ENCODE data around the gene TAS1R1. TPM values are rescaled to one million over a fixed set of nuclear protein-coding genes. Genes with fewer than 3 reads are reported as not detected.
A peak's percentile ranks its signal among the peaks of the same experiment; 100 is the strongest.

TAS1R1 gene
- total and polyA plus RNA-seq, 2 experiments from 2014 or later, result 0.17 TPM; not detected in 1

GRCh38 chr1:6585081-6585722 lies 30.1 kb downstream of the TAS1R1 start:
- no peak for TF ChIP-seq CTCF (IDR thresholded peaks at IDR 0.05; ENCODE audit: low read depth, low read length)
- Histone ChIP-seq H3K4me3 (no peak overlapping the region), H3K4me1 (ENCODE audit: low read depth) (peaks cover 14% of the 10 kb centered on the region), H3K27me3 (no peaks in the 10 kb centered on the region), H3K27ac (peak overlapping the region; percentile 51), H3K36me3 (peaks cover 26% of the 10 kb centered on the region), H3K9me3 (ENCODE audit: low read depth) (no peaks in the 10 kb centered on the region)
- DNase-seq (ENCODE audit: low read depth in 1 of 2, low spot score in 1 of 2), result no peak

- no peak for TF ChIP-seq CTCF (IDR thresholded peaks at IDR 0.05; ENCODE audit: low read depth, low read length)
- Histone ChIP-seq H3K4me3 (no peak overlapping the region), H3K36me3 (peaks cover 32% of the 10 kb centered on the region), H3K9me3 (ENCODE audit: low read depth) (no peaks in the 10 kb centered on the region), H3K4me1 (ENCODE audit: low read depth) (peaks cover 10% of the 10 kb centered on the region), H3K27me3 (no peaks in the 10 kb centered on the region), H3K27ac (peak overlapping the region; percentile 51)
- DNase-seq (ENCODE audit: low read depth in 1 of 2, low spot score in 1 of 2), result no peak
These were observed 30.7 kb downstream of the TAS1R1 start for GRCh38 chr1:6585841-6586240.

- H3K36me3 ChIP-seq, result peaks cover 36% of the 10 kb centered on the region
- H3K27ac ChIP-seq, result peak overlapping the region; percentile 51
- H3K9me3 ChIP-seq (ENCODE audit: low read depth), result no peaks in the 10 kb centered on the region
- peaks cover 4% of the 10 kb centered on the region for H3K4me1 ChIP-seq (ENCODE audit: low read depth)
- H3K27me3 ChIP-seq, result no peaks in the 10 kb centered on the region
- no peak for DNase-seq (ENCODE audit: low read depth in 1 of 2, low spot score in 1 of 2)
- no peak overlapping the region for H3K4me3 ChIP-seq
- TF ChIP-seq CTCF (IDR thresholded peaks at IDR 0.05; ENCODE audit: low read depth, low read length), result no peak
These were observed 31.3 kb downstream of the TAS1R1 start for GRCh38 chr1:6586404-6586816.

- H3K36me3 ChIP-seq, result peaks cover 36% of the 10 kb centered on the region
- no peaks in the 10 kb centered on the region for H3K9me3 ChIP-seq (ENCODE audit: low read depth)
- H3K27me3 ChIP-seq, result no peaks in the 10 kb centered on the region
- TF ChIP-seq CTCF (IDR thresholded peaks at IDR 0.05; ENCODE audit: low read depth, low read length), result no peak
- H3K4me1 ChIP-seq (ENCODE audit: low read depth), result no peaks in the 10 kb centered on the region
- peak overlapping the region; percentile 38 for H3K27ac ChIP-seq
- DNase-seq (ENCODE audit: low read depth in 1 of 2, low spot score in 1 of 2), result no peak
- no peak overlapping the region for H3K4me3 ChIP-seq
These were observed 32.3 kb downstream of the TAS1R1 start for GRCh38 chr1:6587261-6588005.

- H3K4me1 ChIP-seq (ENCODE audit: low read depth), result no peaks in the 10 kb centered on the region
- H3K36me3 ChIP-seq, result peaks cover 45% of the 10 kb centered on the region
- no peaks in the 10 kb centered on the region for H3K27me3 ChIP-seq
- no peak for TF ChIP-seq CTCF (IDR thresholded peaks at IDR 0.05; ENCODE audit: low read depth, low read length)
- DNase-seq (ENCODE audit: low read depth in 1 of 2, low spot score in 1 of 2), result no peak
- H3K27ac ChIP-seq, result peak overlapping the region; percentile 38
- H3K4me3 ChIP-seq, result no peak overlapping the region
- no peaks in the 10 kb centered on the region for H3K9me3 ChIP-seq (ENCODE audit: low read depth)
These were observed 33.2 kb downstream of the TAS1R1 start for GRCh38 chr1:6588128-6588892.

Measured in cardiac muscle cell (in vitro differentiated cells and primary cell).